ENCODE measurements around the gene GPC5. TPM values are rescaled to one million over a fixed set of nuclear protein-coding genes. Genes with fewer than 3 reads are reported as not detected.

GPC5 gene
- total and polyA plus RNA-seq, 2 experiments from 2014 or later = 0.32 TPM; not detected in 1

DNA sequence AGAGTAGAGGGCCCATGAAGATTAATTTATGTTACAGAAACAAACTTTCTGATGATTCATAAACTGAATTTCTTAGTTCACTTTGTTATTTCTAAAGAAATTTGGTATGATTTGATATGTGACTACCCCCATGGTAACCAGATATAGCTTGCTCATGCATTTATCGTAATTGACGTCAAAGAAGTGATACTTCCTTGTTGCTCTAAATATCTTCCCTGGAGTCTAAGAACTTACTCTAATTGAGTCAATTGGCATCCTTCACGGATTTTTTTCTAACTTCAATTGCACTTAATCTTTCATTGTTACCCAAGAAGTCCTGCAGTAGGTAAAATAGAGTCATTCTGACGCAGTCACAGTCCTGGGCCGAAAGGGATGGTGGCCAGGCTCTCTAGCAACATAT, 240.9 kb downstream of the GPC5 start:
- Histone ChIP-seq H3F3A (ENCODE audit: insufficient read depth) (no peaks in the 10 kb centered on the region), H4K20me1 (ENCODE audit: insufficient read depth) (no peaks in the 10 kb centered on the region), H3K9me3 (ENCODE audit: low read depth) (no peaks in the 10 kb centered on the region), H3K36me3 (ENCODE audit: low read depth) (no peaks in the 10 kb centered on the region), H2AFZ (no peak overlapping the region), H3K79me2 (ENCODE audit: insufficient read depth) (no peaks in the 10 kb centered on the region), H3K4me2 (ENCODE audit: unreplicated experiment) (no peak overlapping the region), H3K9ac (no peak overlapping the region), H3K4me1 (ENCODE audit: insufficient read depth) (no peaks in the 10 kb centered on the region), H3K27me3 (replicated peaks; ENCODE audit: insufficient read depth) (no peaks in the 10 kb centered on the region), H3K4me3 (no peak overlapping the region), H3K27ac (no peak overlapping the region), H3K9me2 (ENCODE audit: insufficient read depth) (no peaks in the 10 kb centered on the region)
- no peak for TF ChIP-seq EZH2phosphoT487 (IDR thresholded peaks at IDR 0.05; ENCODE audit: insufficient read depth, low read depth)
- TF ChIP-seq EZH2 (IDR thresholded peaks at IDR 0.05; ENCODE audit: insufficient read depth, poor library complexity, severe bottlenecking) = no peak
- in situ Hi-C loops (cut with MboI) = no loop called here
- 45 to 48% methylated on average over 5 of the region's 5 CpGs for WGBS, 2 experiments (ENCODE audit: low coverage in 1 of 2, low lambda C conversion rate in 2 of 2, missing lambda C conversion rate in 2 of 2)
- no peak for DNase-seq

DNA sequence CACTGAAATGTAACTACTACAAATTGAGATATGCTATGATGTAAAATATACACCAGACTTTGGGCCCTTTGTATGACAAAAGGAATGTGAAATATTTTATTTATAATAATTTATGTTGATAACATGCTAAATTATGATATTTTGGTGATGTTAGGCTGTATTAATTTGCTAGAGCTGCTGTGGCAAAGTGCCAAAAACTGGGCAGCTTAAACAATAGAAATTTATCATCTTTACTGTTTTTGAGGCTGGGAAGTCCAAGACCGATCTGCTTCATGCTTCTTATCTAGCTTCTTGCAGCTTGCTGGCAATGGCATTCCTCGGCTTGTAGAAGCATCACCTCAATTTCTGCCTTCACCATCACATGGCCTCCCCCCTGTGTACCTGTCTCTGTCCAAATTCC, 245.0 kb downstream of the GPC5 start:
- 4 to 12% methylated on average over 2 of the region's 2 CpGs for WGBS, 2 experiments (ENCODE audit: low coverage in 1 of 2, low lambda C conversion rate in 2 of 2, missing lambda C conversion rate in 2 of 2)
- H3K9ac ChIP-seq = no peak overlapping the region
- TF ChIP-seq EZH2phosphoT487 (IDR thresholded peaks at IDR 0.05; ENCODE audit: insufficient read depth, low read depth) (no peak), EZH2 (IDR thresholded peaks at IDR 0.05; ENCODE audit: insufficient read depth, poor library complexity, severe bottlenecking) (no peak)

GRCh38 chr13:91644806-91645205, 246.4 kb downstream of the GPC5 start:
- in situ Hi-C loops (cut with MboI) = no loop called here

More for the DNA sequence above, 245.0 kb downstream of the GPC5 start:
- DNase-seq = no peak
- no peaks in the 10 kb centered on the region for H3K9me3 ChIP-seq (ENCODE audit: low read depth)
- no peak overlapping the region for H2AFZ ChIP-seq
- no peaks in the 10 kb centered on the region for H3K27me3 ChIP-seq (replicated peaks; ENCODE audit: insufficient read depth)
- no peaks in the 10 kb centered on the region for H4K20me1 ChIP-seq (ENCODE audit: insufficient read depth)
- H3K79me2 ChIP-seq (ENCODE audit: insufficient read depth) = no peaks in the 10 kb centered on the region
- H3K27ac ChIP-seq = no peak overlapping the region
- no peaks in the 10 kb centered on the region for H3F3A ChIP-seq (ENCODE audit: insufficient read depth)
- no peak overlapping the region for H3K4me3 ChIP-seq
- no peaks in the 10 kb centered on the region for H3K9me2 ChIP-seq (ENCODE audit: insufficient read depth)
- no peaks in the 10 kb centered on the region for H3K4me1 ChIP-seq (ENCODE audit: insufficient read depth)
- in situ Hi-C loops (cut with MboI) = no loop called here
- H3K36me3 ChIP-seq (ENCODE audit: low read depth) = no peaks in the 10 kb centered on the region
- H3K4me2 ChIP-seq (ENCODE audit: unreplicated experiment) = no peak overlapping the region

GRCh38 chr13:91647361-91647990, 249.1 kb downstream of the GPC5 start:
- Histone ChIP-seq H3K4me1 (ENCODE audit: insufficient read depth) (no peaks in the 10 kb centered on the region), H3K9me3 (ENCODE audit: low read depth) (no peaks in the 10 kb centered on the region), H3F3A (ENCODE audit: insufficient read depth) (no peaks in the 10 kb centered on the region), H2AFZ (no peak overlapping the region), H3K79me2 (ENCODE audit: insufficient read depth) (no peaks in the 10 kb centered on the region), H3K27ac (no peak overlapping the region), H3K9me2 (ENCODE audit: insufficient read depth) (no peaks in the 10 kb centered on the region), H3K4me2 (ENCODE audit: unreplicated experiment) (no peak overlapping the region), H3K9ac (no peak overlapping the region), H3K4me3 (no peak overlapping the region), H3K36me3 (ENCODE audit: low read depth) (no peaks in the 10 kb centered on the region), H3K27me3 (replicated peaks; ENCODE audit: insufficient read depth) (no peaks in the 10 kb centered on the region), H4K20me1 (ENCODE audit: insufficient read depth) (no peaks in the 10 kb centered on the region)
- 0% methylated on average over 3 of the region's 3 CpGs for WGBS, 2 experiments (ENCODE audit: low coverage in 1 of 2, low lambda C conversion rate in 2 of 2, missing lambda C conversion rate in 2 of 2)
- in situ Hi-C loops (cut with MboI) = no loop called here
- no peak for TF ChIP-seq EZH2phosphoT487 (IDR thresholded peaks at IDR 0.05; ENCODE audit: insufficient read depth, low read depth)
- TF ChIP-seq EZH2 (IDR thresholded peaks at IDR 0.05; ENCODE audit: insufficient read depth, poor library complexity, severe bottlenecking) = no peak
- peak; percentile 5 for DNase-seq

More at GRCh38 chr13:91644806-91645205, 246.4 kb downstream of the GPC5 start:
- DNase-seq = no peak
- Histone ChIP-seq H3K4me2 (ENCODE audit: unreplicated experiment) (no peak overlapping the region), H3K4me3 (no peak overlapping the region), H3K27me3 (replicated peaks; ENCODE audit: insufficient read depth) (no peaks in the 10 kb centered on the region), H3K27ac (no peak overlapping the region), H4K20me1 (ENCODE audit: insufficient read depth) (no peaks in the 10 kb centered on the region), H2AFZ (no peak overlapping the region), H3K36me3 (ENCODE audit: low read depth) (no peaks in the 10 kb centered on the region), H3K4me1 (ENCODE audit: insufficient read depth) (no peaks in the 10 kb centered on the region), H3K9ac (no peak overlapping the region), H3K9me2 (ENCODE audit: insufficient read depth) (no peaks in the 10 kb centered on the region), H3F3A (ENCODE audit: insufficient read depth) (no peaks in the 10 kb centered on the region), H3K79me2 (ENCODE audit: insufficient read depth) (no peaks in the 10 kb centered on the region), H3K9me3 (ENCODE audit: low read depth) (no peaks in the 10 kb centered on the region)
- TF ChIP-seq EZH2phosphoT487 (IDR thresholded peaks at IDR 0.05; ENCODE audit: insufficient read depth, low read depth) (no peak), EZH2 (IDR thresholded peaks at IDR 0.05; ENCODE audit: insufficient read depth, poor library complexity, severe bottlenecking) (no peak)

GRCh38 chr13:91648012-91648411, 249.6 kb downstream of the GPC5 start:
- Histone ChIP-seq H3K9me2 (ENCODE audit: insufficient read depth) (no peaks in the 10 kb centered on the region), H3F3A (ENCODE audit: insufficient read depth) (no peaks in the 10 kb centered on the region), H3K27me3 (replicated peaks; ENCODE audit: insufficient read depth) (no peaks in the 10 kb centered on the region), H3K9ac (no peak overlapping the region), H3K9me3 (ENCODE audit: low read depth) (no peaks in the 10 kb centered on the region), H3K36me3 (ENCODE audit: low read depth) (no peaks in the 10 kb centered on the region), H3K4me1 (ENCODE audit: insufficient read depth) (no peaks in the 10 kb centered on the region), H3K79me2 (ENCODE audit: insufficient read depth) (no peaks in the 10 kb centered on the region), H4K20me1 (ENCODE audit: insufficient read depth) (no peaks in the 10 kb centered on the region), H3K4me3 (no peak overlapping the region), H2AFZ (no peak overlapping the region), H3K4me2 (ENCODE audit: unreplicated experiment) (no peak overlapping the region), H3K27ac (no peak overlapping the region)
- TF ChIP-seq EZH2phosphoT487 (IDR thresholded peaks at IDR 0.05; ENCODE audit: insufficient read depth, low read depth) (no peak), EZH2 (IDR thresholded peaks at IDR 0.05; ENCODE audit: insufficient read depth, poor library complexity, severe bottlenecking) (no peak)
- in situ Hi-C loops (cut with MboI) = no loop called here
- DNase-seq = no peak

Measured in GM23248 (cell line).